Measurements from ENCODE around the gene LRRK1.

GRCh38 chr15:101025896-101026631 lies 106.9 kb downstream of the LRRK1 start:
- no peak for TF ChIP-seq EZH2 (IDR thresholded peaks at IDR 0.05; ENCODE audit: insufficient read depth, poor library complexity, severe bottlenecking)
- no peak for TF ChIP-seq EZH2phosphoT487 (IDR thresholded peaks at IDR 0.05; ENCODE audit: insufficient read depth, low read depth)
